HG02870 (cell line): ENCODE results near the gene CKMT2.
A peak's percentile ranks its signal among the peaks of the same experiment; 100 is the strongest.
"Not testable (repeated sequence)": the region's sequence is repeated elsewhere in the genome, so short reads cannot be mapped to it uniquely, and the experiment has no call there.

Experiments
- ATAC-seq: cut with Tn5 transposase; IDR thresholded peaks from one replicate; pipeline ENCODE4 v1.9.1; 2021; ENCODE audit warnings: mild to moderate bottlenecking, moderate library complexity; ENCODE audit not compliant: unreplicated experiment

The CKMT2 gene

GRCh38 chr5:81249240-81249639 lies 16.1 kb downstream of the CKMT2 start:
- ATAC-seq = no peak

- no peak for ATAC-seq
Measured at GRCh38 chr5:81250004-81250403, 16.9 kb downstream of the CKMT2 start.

GRCh38 chr5:81251922-81252321 lies 18.8 kb downstream of the CKMT2 start:
- no peak for ATAC-seq

- ATAC-seq = no peak
Measured at GRCh38 chr5:81252904-81253303, 19.8 kb downstream of the CKMT2 start.

GRCh38 chr5:81253875-81254274 lies 20.8 kb downstream of the CKMT2 start:
- no peak for ATAC-seq

GRCh38 chr5:81254886-81255559 lies 21.9 kb downstream of the CKMT2 start:
- ATAC-seq = no peak

GRCh38 chr5:81256766-81257165 lies 23.6 kb downstream of the CKMT2 start:
- no peak for ATAC-seq

GRCh38 chr5:81262796-81263195 lies 29.7 kb downstream of the CKMT2 start:
- ATAC-seq = not testable (repeated sequence)

- no peak for ATAC-seq
Measured at GRCh38 chr5:81265101-81265500, 32.0 kb downstream of the CKMT2 start.

- ATAC-seq = no peak
Measured at GRCh38 chr5:81268521-81269196, 35.5 kb downstream of the CKMT2 start.

GRCh38 chr5:81269751-81270393 lies 36.8 kb downstream of the CKMT2 start:
- ATAC-seq = no peak

- not testable (repeated sequence) for ATAC-seq
Measured at GRCh38 chr5:81270394-81271027, 37.4 kb downstream of the CKMT2 start.

GRCh38 chr5:81283976-81284375 lies 50.9 kb downstream of the CKMT2 start:
- ATAC-seq = no peak

- no peak for ATAC-seq
Measured at GRCh38 chr5:81286059-81286617, 53.0 kb downstream of the CKMT2 start.

- peak; percentile 41 for ATAC-seq
Measured at GRCh38 chr5:81288021-81288433, 54.9 kb downstream of the CKMT2 start.

- no peak for ATAC-seq
Measured at GRCh38 chr5:81290146-81290545, 57.0 kb downstream of the CKMT2 start.

- ATAC-seq = no peak
Measured at GRCh38 chr5:81292130-81292529, 59.0 kb downstream of the CKMT2 start.

- not testable (repeated sequence) for ATAC-seq
Measured at GRCh38 chr5:81294021-81294420, 60.9 kb downstream of the CKMT2 start.

- ATAC-seq = no peak
Measured at GRCh38 chr5:81297531-81297930, 64.4 kb downstream of the CKMT2 start.

- no peak for ATAC-seq
Measured at GRCh38 chr5:81300921-81301270, 67.8 kb downstream of the CKMT2 start.

GRCh38 chr5:81301271-81302015 lies 68.3 kb downstream of the CKMT2 start, which contains the start of gene ZCCHC9:
Gene ZCCHC9, plus strand, starts transcription at chr5:81301587. Its CDS starts 3,171 bp downstream, at chr5:81304758.
- ATAC-seq = peak; percentile 94
